ENCODE measurements around the gene MTHFD1L.

GRCh38 chr6:151108548-151108947 is 243.0 kb downstream of the MTHFD1L start:
- TF ChIP-seq CTCF (IDR thresholded peaks at IDR 0.05; ENCODE audit: insufficient read depth, low read depth, low read length) (no peak), EZH2 (IDR thresholded peaks at IDR 0.05; ENCODE audit: insufficient read depth, low read length) (no peak)

All from astrocyte (in vitro differentiated cells and primary cell).